CD4-positive, alpha-beta T cell (primary cell): ENCODE data around the gene SLC15A5. TPM values are rescaled to one million over a fixed set of nuclear protein-coding genes. Genes with fewer than 3 reads are reported as not detected.

Source experiments
- ATAC-seq: fragments of 200-7000 bp; cut with Tn5 transposase; one replicate; pipeline ENCODE4 v1.10.0; 2022; ENCODE audit warnings: mild to moderate bottlenecking; ENCODE audit not compliant: poor library complexity
- CTCF ChIA-PET: fragments of 350-600 bp; sonication (Branson Sonifier 250); formaldehyde crosslinking; loops from one replicate; lab custom pipeline; 2021; ENCODE audit warnings: antibody characterized with exemption, inconsistent platforms; lab: Charles Lee
- POLR2A ChIA-PET: fragments of 350-600 bp; sonication (Branson Sonifier 250); formaldehyde crosslinking; loops from one replicate; lab custom pipeline; 2021; ENCODE audit warnings: antibody characterized with exemption, inconsistent platforms; lab: Charles Lee
- DNase-seq, 14 experiments: peaks; one replicate each; pipeline ENCODE4 v3.0.0-alpha.2; 2013 to 2020; ENCODE audit warnings: mixed read lengths in 2 of 14
- H3K27ac ChIP-seq, 2 donors: one replicate each; pipeline versions ENCODE4 v1.5.1 to v1.7.0; 2013; ENCODE audit warnings: low read length in 2 of 2, low read depth in 1 of 2, mild to moderate bottlenecking in 1 of 2
- H3K27me3 ChIP-seq, 2 experiments: 1 replicate in 1 of 2; 2 replicates in 1 of 2; pipeline versions ENCODE4 v1.6.1 to v1.7.0; 2013; ENCODE audit warnings: low read length in 2 of 2, control low read depth in 1 of 2, mild to moderate bottlenecking in 1 of 2, moderate library complexity in 1 of 2; ENCODE audit not compliant: insufficient read depth in 2 of 2, control insufficient read depth in 1 of 2
- H3K36me3 ChIP-seq: one replicate; pipeline ENCODE4 v1.6.1; 2013; ENCODE audit warnings: low read length, control low read depth; ENCODE audit not compliant: insufficient read depth
- H3K4me1 ChIP-seq: one replicate; pipeline ENCODE4 v1.6.1; 2013; ENCODE audit warnings: low read length, control low read depth; ENCODE audit not compliant: insufficient read depth
- H3K4me3 ChIP-seq: one replicate; pipeline ENCODE4 v1.5.1; 2013; ENCODE audit warnings: mild to moderate bottlenecking, low read length, moderate library complexity
- H3K9me3 ChIP-seq, 2 experiments: 1 replicate in 1 of 2; 2 replicates in 1 of 2; pipeline versions ENCODE4 v1.6.1 to v1.7.0; 2013; ENCODE audit warnings: low read length in 2 of 2, mild to moderate bottlenecking in 2 of 2, control low read depth in 1 of 2, moderate library complexity in 1 of 2; ENCODE audit not compliant: control insufficient read depth in 1 of 2, insufficient read depth in 1 of 2
- H3K27ac Mint-ChIP-seq: one replicate; pipeline ENCODE4 v1.8.0; 2020; ENCODE audit warnings: mixed read lengths
- H3K27me3 Mint-ChIP-seq: one replicate; pipeline ENCODE4 v1.8.0; 2021; ENCODE audit warnings: mixed read lengths
- H3K36me3 Mint-ChIP-seq: one replicate; pipeline ENCODE4 v1.8.0; 2021; ENCODE audit warnings: low read depth, mixed read lengths
- H3K4me1 Mint-ChIP-seq: one replicate; pipeline ENCODE4 v1.8.0; 2021; ENCODE audit warnings: low read depth, mixed read lengths
- H3K4me3 Mint-ChIP-seq: one replicate; pipeline ENCODE4 v1.8.0; 2020; ENCODE audit warnings: mild to moderate bottlenecking, mixed read lengths
- H3K9me3 Mint-ChIP-seq: one replicate; pipeline ENCODE4 v1.8.0; 2020; ENCODE audit warnings: mixed read lengths
- CTCF ChIP-seq: fragments of 200-600 bp; IDR thresholded peaks from one replicate; pipeline ENCODE4 v1.8.0; 2022; ENCODE audit warnings: antibody characterized with exemption, mild to moderate bottlenecking
- intact Hi-C, 2 experiments: fragments of 100-400 bp; cut with DNase I in 1 of 2; cut with micrococcal nuclease in 1 of 2; formaldehyde crosslinking; loops; one replicate each; pipeline versions ENCODE4 v1.15.1 to v1.9.0; 2023 to 2025; cut with DNase I, micrococcal nuclease
- total RNA-seq, 174 experiments: library from RNA in 2 of 174; stranded (reverse) in 2 of 174; gene quantifications; one replicate each; pipeline ENCODE4 v1.2.3 and lab custom pipeline; 2021 to 2026

Gene SLC15A5
- total RNA-seq, 2 experiments from 2014 or later: not detected

GRCh38 chr12:16183541-16183940 lies 93.9 kb downstream of the SLC15A5 start:
- ChIA-PET CTCF (no interaction called here), POLR2A (no interaction called here)
- no peak overlapping the region for H3K4me3 ChIP-seq
- DNase-seq (no peak), ATAC-seq (no peak)
- Mint-ChIP-seq H3K36me3 (no peaks in the 10 kb centered on the region), H3K27me3 (no peaks in the 10 kb centered on the region), H3K4me3 (no peak overlapping the region), H3K9me3 (no peaks in the 10 kb centered on the region), H3K4me1 (no peaks in the 10 kb centered on the region), H3K27ac (no peak overlapping the region)
- intact Hi-C loops: no loop called here
- H3K27me3 ChIP-seq: no peaks in the 10 kb centered on the region
- no peak overlapping the region for H3K27ac ChIP-seq
- TF ChIP-seq CTCF: no peak
- no peaks in the 10 kb centered on the region for H3K9me3 ChIP-seq
- no peaks in the 10 kb centered on the region for H3K4me1 ChIP-seq
- no peaks in the 10 kb centered on the region for H3K36me3 ChIP-seq

DNA sequence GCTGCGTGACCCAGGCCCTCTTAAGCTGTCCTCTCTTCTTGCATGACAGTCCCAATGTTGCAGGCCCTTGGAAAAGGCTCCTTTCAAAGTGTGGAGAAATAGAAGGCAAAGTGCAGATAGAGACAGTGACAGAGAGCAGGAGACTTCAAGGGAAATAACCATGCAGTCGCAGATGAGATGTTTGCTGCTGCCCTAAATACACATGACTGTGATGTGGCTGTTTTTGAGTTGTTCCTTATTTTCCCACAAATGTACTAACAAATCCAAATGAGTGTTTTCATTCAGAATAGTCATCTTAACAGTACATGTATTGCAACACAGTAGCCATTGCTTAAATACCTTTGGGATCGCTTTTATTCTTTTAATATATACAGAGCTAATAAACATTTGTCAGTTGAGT lies 101.6 kb downstream of the SLC15A5 start:
- Mint-ChIP-seq H3K36me3 (no peaks in the 10 kb centered on the region), H3K4me1 (no peaks in the 10 kb centered on the region), H3K27ac (no peak overlapping the region), H3K9me3 (no peaks in the 10 kb centered on the region), H3K4me3 (no peak overlapping the region), H3K27me3 (no peaks in the 10 kb centered on the region)
- Histone ChIP-seq H3K36me3 (no peaks in the 10 kb centered on the region), H3K27ac (no peak overlapping the region), H3K9me3 (no peaks in the 10 kb centered on the region), H3K27me3 (no peaks in the 10 kb centered on the region), H3K4me1 (no peaks in the 10 kb centered on the region), H3K4me3 (no peak overlapping the region)
- TF ChIP-seq CTCF: no peak
- ChIA-PET POLR2A (no interaction called here), CTCF (interaction anchor here (0.5 kb wide), 1 partner anchor 1734 kb away, joined by 3 read pairs; no protein-coding TSS in a partner anchor)
- ATAC-seq (no peak), DNase-seq (no peak)
- intact Hi-C loops: no loop called here

GRCh38 chr12:16174282-16174681 lies 103.2 kb downstream of the SLC15A5 start:
- TF ChIP-seq CTCF: no peak
- CTCF ChIA-PET: no interaction called here
- Histone ChIP-seq H3K27me3 (no peaks in the 10 kb centered on the region), H3K4me3 (no peak overlapping the region), H3K4me1 (no peaks in the 10 kb centered on the region), H3K36me3 (no peaks in the 10 kb centered on the region), H3K9me3 (no peaks in the 10 kb centered on the region), H3K27ac (no peak overlapping the region)
- intact Hi-C loops: no loop called here
- Mint-ChIP-seq H3K27ac (no peak overlapping the region), H3K9me3 (no peaks in the 10 kb centered on the region), H3K4me3 (no peak overlapping the region), H3K4me1 (no peaks in the 10 kb centered on the region), H3K27me3 (no peaks in the 10 kb centered on the region), H3K36me3 (no peaks in the 10 kb centered on the region)
- no peak for ATAC-seq
- POLR2A ChIA-PET: no interaction called here
- DNase-seq: no peak
